ENCODE measurements around the gene FYN. TPM values are rescaled to one million over a fixed set of nuclear protein-coding genes. Genes with fewer than 3 reads are reported as not detected.

The FYN gene
- total and polyA plus RNA-seq, 4 donors: 11.2 to 28.3 (median 19.7) TPM

DNA sequence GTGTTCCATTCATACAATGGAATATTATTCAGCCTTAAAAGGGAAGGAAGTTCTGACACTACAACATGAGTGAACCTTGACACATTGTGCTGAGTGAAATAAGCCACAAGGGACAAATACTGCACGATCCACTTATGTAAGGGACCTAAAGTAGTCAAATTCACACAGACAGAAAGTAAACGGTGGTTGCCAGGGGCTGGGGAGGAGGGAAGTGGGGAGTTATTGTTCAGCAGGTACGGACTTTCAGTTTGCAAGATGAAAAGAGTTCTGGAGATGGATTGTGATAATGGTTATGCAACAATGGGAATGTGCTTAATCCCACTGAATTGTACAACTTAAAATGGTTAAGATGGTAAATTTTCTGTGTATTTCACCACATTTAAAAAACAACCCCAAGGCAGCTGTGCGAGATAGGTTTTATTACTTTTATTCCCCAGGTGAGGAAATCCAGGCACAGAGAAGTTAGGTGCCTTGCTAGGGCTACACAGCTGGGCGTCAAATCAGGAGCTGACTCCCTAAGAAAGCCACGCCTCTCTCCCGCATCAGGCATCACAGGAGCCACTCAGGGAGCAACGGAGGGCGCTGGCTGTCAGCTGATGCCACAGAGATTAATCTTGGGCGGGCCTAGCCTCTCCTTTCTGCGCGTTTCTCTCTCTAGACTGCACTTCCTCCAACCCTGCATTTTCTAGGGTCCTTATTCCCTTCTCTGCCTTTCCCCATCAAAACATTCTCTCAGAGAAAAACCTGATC is 258.2 kb downstream of the FYN start:
- 68% methylated on average over 12 of the region's 12 CpGs for WGBS
- no peak for DNase-seq (ENCODE audit: low spot score)
- Histone ChIP-seq H3K36me3 (ENCODE audit: control insufficient read depth in 4 of 4, insufficient read depth in 3 of 4, low read depth in 1 of 4, low read length in 3 of 4) (no peaks in the 10 kb centered on the region), H3K27me3 (ENCODE audit: control insufficient read depth in 4 of 4, insufficient read depth in 4 of 4, low read length in 3 of 4) (no peaks in the 10 kb centered on the region), H3K9ac (ENCODE audit: low read depth in 1 of 2, low read length in 2 of 2) (no peak overlapping the region), H3K4me1 (ENCODE audit: control insufficient read depth in 4 of 4, insufficient read depth in 4 of 4, low read length in 3 of 4) (peaks cover 0 to 4% (median 0%) of the 10 kb centered on the region in 4 donors), H3K9me3 (ENCODE audit: control insufficient read depth in 4 of 4, low read length in 3 of 4) (no peaks in the 10 kb centered on the region), H3K4me3 (ENCODE audit: low read depth in 1 of 3, low read length in 3 of 3) (no peak overlapping the region), H3K27ac (ENCODE audit: low read depth in 1 of 2, low read length in 2 of 2) (no peak overlapping the region)
- TF ChIP-seq NR2F2 (IDR thresholded peaks at IDR 0.05) (no peak), EGR1 (IDR thresholded peaks at IDR 0.05; ENCODE audit: low read depth in 2 of 2) (no peak), TAF1 (conservative IDR thresholded peaks at IDR 0.05) (no peak), RAD21 (IDR thresholded peaks at IDR 0.05) (no peak), SP1 (IDR thresholded peaks at IDR 0.05) (no peak), HNF4G (IDR thresholded peaks at IDR 0.05) (no peak), HNF4A (conservative IDR thresholded peaks at IDR 0.05) (no peak), GABPA (IDR thresholded peaks at IDR 0.05 in 1 of 2, conservative IDR thresholded peaks at IDR 0.05 in 1 of 2) (no peak)
- TF ChIP-seq, protein P1, sequence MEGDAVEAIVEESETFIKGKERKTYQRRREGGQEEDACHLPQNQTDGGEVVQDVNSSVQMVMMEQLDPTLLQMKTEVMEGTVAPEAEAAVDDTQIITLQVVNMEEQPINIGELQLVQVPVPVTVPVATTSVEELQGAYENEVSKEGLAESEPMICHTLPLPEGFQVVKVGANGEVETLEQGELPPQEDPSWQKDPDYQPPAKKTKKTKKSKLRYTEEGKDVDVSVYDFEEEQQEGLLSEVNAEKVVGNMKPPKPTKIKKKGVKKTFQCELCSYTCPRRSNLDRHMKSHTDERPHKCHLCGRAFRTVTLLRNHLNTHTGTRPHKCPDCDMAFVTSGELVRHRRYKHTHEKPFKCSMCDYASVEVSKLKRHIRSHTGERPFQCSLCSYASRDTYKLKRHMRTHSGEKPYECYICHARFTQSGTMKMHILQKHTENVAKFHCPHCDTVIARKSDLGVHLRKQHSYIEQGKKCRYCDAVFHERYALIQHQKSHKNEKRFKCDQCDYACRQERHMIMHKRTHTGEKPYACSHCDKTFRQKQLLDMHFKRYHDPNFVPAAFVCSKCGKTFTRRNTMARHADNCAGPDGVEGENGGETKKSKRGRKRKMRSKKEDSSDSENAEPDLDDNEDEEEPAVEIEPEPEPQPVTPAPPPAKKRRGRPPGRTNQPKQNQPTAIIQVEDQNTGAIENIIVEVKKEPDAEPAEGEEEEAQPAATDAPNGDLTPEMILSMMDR (IDR thresholded peaks at IDR 0.05; ENCODE audit: low read depth, low read length, missing input control): no peak
- TF ChIP-seq, protein P2, sequence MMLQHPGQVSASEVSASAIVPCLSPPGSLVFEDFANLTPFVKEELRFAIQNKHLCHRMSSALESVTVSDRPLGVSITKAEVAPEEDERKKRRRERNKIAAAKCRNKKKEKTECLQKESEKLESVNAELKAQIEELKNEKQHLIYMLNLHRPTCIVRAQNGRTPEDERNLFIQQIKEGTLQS (IDR thresholded peaks at IDR 0.05): no peak
- TF ChIP-seq, protein P3, sequence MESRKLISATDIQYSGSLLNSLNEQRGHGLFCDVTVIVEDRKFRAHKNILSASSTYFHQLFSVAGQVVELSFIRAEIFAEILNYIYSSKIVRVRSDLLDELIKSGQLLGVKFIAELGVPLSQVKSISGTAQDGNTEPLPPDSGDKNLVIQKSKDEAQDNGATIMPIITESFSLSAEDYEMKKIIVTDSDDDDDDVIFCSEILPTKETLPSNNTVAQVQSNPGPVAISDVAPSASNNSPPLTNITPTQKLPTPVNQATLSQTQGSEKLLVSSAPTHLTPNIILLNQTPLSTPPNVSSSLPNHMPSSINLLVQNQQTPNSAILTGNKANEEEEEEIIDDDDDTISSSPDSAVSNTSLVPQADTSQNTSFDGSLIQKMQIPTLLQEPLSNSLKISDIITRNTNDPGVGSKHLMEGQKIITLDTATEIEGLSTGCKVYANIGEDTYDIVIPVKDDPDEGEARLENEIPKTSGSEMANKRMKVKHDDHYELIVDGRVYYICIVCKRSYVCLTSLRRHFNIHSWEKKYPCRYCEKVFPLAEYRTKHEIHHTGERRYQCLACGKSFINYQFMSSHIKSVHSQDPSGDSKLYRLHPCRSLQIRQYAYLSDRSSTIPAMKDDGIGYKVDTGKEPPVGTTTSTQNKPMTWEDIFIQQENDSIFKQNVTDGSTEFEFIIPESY (IDR thresholded peaks at IDR 0.05): no peak
- TF ChIP-seq, protein P4, sequence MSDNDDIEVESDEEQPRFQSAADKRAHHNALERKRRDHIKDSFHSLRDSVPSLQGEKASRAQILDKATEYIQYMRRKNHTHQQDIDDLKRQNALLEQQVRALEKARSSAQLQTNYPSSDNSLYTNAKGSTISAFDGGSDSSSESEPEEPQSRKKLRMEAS (IDR thresholded peaks at IDR 0.05): no peak

DNA sequence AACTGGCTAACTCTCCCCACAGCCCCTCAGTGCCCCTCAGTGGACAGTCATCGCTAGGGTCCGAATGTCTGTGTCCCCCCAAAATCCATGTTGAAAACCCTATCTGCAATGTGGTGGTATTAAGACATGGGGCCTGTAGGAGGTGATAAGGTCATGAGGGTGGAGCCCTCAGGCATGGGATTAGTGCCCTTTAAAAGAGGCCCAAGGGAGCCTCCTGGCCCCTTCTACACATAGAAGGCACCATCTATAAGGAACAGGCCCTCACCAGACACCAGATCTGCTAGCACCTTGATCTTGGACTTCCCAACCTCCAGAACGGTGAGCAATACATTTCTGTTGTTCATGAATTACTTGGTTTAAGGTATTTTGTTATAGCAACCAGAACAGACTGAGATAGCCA is 260.9 kb downstream of the FYN start:
- TF ChIP-seq RXRA (IDR thresholded peaks at IDR 0.05): no peak
- no peak for TF ChIP-seq EGR1 (IDR thresholded peaks at IDR 0.05; ENCODE audit: low read depth in 2 of 2)
- TF ChIP-seq GABPA (IDR thresholded peaks at IDR 0.05 in 1 of 2, conservative IDR thresholded peaks at IDR 0.05 in 1 of 2): no peak
- TF ChIP-seq, protein P3 (IDR thresholded peaks at IDR 0.05): no peak
- no peak for TF ChIP-seq RAD21 (IDR thresholded peaks at IDR 0.05)
- no peak for TF ChIP-seq TAF1 (conservative IDR thresholded peaks at IDR 0.05)
- TF ChIP-seq, protein P1 (IDR thresholded peaks at IDR 0.05; ENCODE audit: low read depth, low read length, missing input control): no peak
- no peak for TF ChIP-seq YY1 (IDR thresholded peaks at IDR 0.05)
- TF ChIP-seq NR2F2 (IDR thresholded peaks at IDR 0.05): no peak
- TF ChIP-seq, protein P5, sequence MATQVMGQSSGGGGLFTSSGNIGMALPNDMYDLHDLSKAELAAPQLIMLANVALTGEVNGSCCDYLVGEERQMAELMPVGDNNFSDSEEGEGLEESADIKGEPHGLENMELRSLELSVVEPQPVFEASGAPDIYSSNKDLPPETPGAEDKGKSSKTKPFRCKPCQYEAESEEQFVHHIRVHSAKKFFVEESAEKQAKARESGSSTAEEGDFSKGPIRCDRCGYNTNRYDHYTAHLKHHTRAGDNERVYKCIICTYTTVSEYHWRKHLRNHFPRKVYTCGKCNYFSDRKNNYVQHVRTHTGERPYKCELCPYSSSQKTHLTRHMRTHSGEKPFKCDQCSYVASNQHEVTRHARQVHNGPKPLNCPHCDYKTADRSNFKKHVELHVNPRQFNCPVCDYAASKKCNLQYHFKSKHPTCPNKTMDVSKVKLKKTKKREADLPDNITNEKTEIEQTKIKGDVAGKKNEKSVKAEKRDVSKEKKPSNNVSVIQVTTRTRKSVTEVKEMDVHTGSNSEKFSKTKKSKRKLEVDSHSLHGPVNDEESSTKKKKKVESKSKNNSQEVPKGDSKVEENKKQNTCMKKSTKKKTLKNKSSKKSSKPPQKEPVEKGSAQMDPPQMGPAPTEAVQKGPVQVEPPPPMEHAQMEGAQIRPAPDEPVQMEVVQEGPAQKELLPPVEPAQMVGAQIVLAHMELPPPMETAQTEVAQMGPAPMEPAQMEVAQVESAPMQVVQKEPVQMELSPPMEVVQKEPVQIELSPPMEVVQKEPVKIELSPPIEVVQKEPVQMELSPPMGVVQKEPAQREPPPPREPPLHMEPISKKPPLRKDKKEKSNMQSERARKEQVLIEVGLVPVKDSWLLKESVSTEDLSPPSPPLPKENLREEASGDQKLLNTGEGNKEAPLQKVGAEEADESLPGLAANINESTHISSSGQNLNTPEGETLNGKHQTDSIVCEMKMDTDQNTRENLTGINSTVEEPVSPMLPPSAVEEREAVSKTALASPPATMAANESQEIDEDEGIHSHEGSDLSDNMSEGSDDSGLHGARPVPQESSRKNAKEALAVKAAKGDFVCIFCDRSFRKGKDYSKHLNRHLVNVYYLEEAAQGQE (IDR thresholded peaks at IDR 0.05): no peak
- TF ChIP-seq, protein P4 (IDR thresholded peaks at IDR 0.05): no peak
- H3K9me3 ChIP-seq (ENCODE audit: control insufficient read depth in 4 of 4, low read length in 3 of 4): no peaks in the 10 kb centered on the region
- no peaks in the 10 kb centered on the region for H3K36me3 ChIP-seq (ENCODE audit: control insufficient read depth in 4 of 4, insufficient read depth in 3 of 4, low read depth in 1 of 4, low read length in 3 of 4)
- H3K4me1 ChIP-seq (ENCODE audit: control insufficient read depth in 4 of 4, insufficient read depth in 4 of 4, low read length in 3 of 4): peaks cover 0 to 4% (median 0%) of the 10 kb centered on the region in 4 donors
- no peak overlapping the region for H3K9ac ChIP-seq (ENCODE audit: low read depth in 1 of 2, low read length in 2 of 2)
- 97% methylated on average over 3 of the region's 3 CpGs for WGBS
- no peak overlapping the region for H3K27ac ChIP-seq (ENCODE audit: low read depth in 1 of 2, low read length in 2 of 2)
- no peak overlapping the region for H3K4me3 ChIP-seq (ENCODE audit: low read depth in 1 of 3, low read length in 3 of 3)
- DNase-seq (ENCODE audit: low spot score): no peak
- no peaks in the 10 kb centered on the region for H3K27me3 ChIP-seq (ENCODE audit: control insufficient read depth in 4 of 4, insufficient read depth in 4 of 4, low read length in 3 of 4)
